Natural killer cell (primary cell): ENCODE data around the gene TNFRSF21. TPM values are rescaled to one million over a fixed set of nuclear protein-coding genes. Genes with fewer than 3 reads are reported as not detected.

Experiments
- ATAC-seq, 3 donors: fragments of 150-1000 bp in 2 of 3; fragments of 200-7000 bp in 1 of 3; cut with Tn5 transposase; 1 replicate in 1 of 3; 2 replicates in 2 of 3; pipeline ENCODE4 v1.10.0; 2021; ENCODE audit warnings: mild to moderate bottlenecking in 2 of 3, moderate library complexity in 2 of 3
- DNase-seq, 2 donors: peaks; one replicate each; pipeline versions ENCODE4 v3.0.0 to v3.0.0-alpha.2; 2013 to 2021; ENCODE audit warnings: mixed read lengths in 1 of 2
- H3K27ac ChIP-seq: one replicate; pipeline ENCODE4 v1.5.1; 2013; ENCODE audit warnings: mild to moderate bottlenecking, low read length
- H3K27me3 ChIP-seq: one replicate; pipeline ENCODE4 v1.6.1; 2013; ENCODE audit warnings: low read length; ENCODE audit not compliant: control insufficient read depth, insufficient read depth
- H3K36me3 ChIP-seq: one replicate; pipeline ENCODE4 v1.6.1; 2013; ENCODE audit warnings: low read length; ENCODE audit not compliant: control insufficient read depth, insufficient read depth
- H3K4me1 ChIP-seq: one replicate; pipeline ENCODE4 v1.6.1; 2013; ENCODE audit warnings: low read length; ENCODE audit not compliant: control insufficient read depth, insufficient read depth
- H3K4me3 ChIP-seq: one replicate; pipeline ENCODE4 v1.5.1; 2013; ENCODE audit warnings: low read length
- H3K9me3 ChIP-seq: one replicate; pipeline ENCODE4 v1.6.1; 2013; ENCODE audit warnings: low read length; ENCODE audit not compliant: control insufficient read depth, insufficient read depth
- H3K27ac Mint-ChIP-seq, 2 donors: one replicate each; pipeline ENCODE4 v1.8.0; 2022; ENCODE audit warnings: mild to moderate bottlenecking in 2 of 2, mixed read lengths in 2 of 2, moderate library complexity in 1 of 2
- H3K27me3 Mint-ChIP-seq, 2 donors: one replicate each; pipeline ENCODE4 v1.8.0; 2022; ENCODE audit warnings: low read depth in 2 of 2, mixed read lengths in 2 of 2
- H3K36me3 Mint-ChIP-seq: one replicate; pipeline ENCODE4 v1.8.0; 2022; ENCODE audit warnings: mixed read lengths
- H3K4me1 Mint-ChIP-seq, 2 donors: one replicate each; pipeline ENCODE4 v1.8.0; 2022; ENCODE audit warnings: mixed read lengths in 2 of 2
- H3K4me3 Mint-ChIP-seq: one replicate; pipeline ENCODE4 v1.8.0; 2022; ENCODE audit warnings: mild to moderate bottlenecking, moderate library complexity, mixed read lengths
- H3K9me3 Mint-ChIP-seq, 2 donors: one replicate each; pipeline ENCODE4 v1.8.0; 2022; ENCODE audit warnings: mixed read lengths in 2 of 2
- CTCF ChIP-seq: fragments of 200-600 bp; IDR thresholded peaks from one replicate; pipeline ENCODE4 v1.8.0; 2022; ENCODE audit warnings: antibody characterized with exemption
- WGBS: methylation state at CpG from one replicate; pipeline ENCODE4 v1.1.7; 2013; ENCODE audit warnings: missing lambda C conversion rate; ENCODE audit not compliant: insufficient coverage; 5-methylcytosine and 5-hydroxymethylcytosine counted together
- intact Hi-C: fragments of 100-400 bp; cut with micrococcal nuclease; formaldehyde crosslinking; loops from one replicate; pipeline ENCODE4 v1.14.2; 2022
- total RNA-seq, 4 donors: library from RNA; stranded (reverse); fragments of 120-200 nt in 1 of 4; gene quantifications; one replicate each; pipeline versions ENCODE4 v1.2.3 to v1.2.4, GENCODE V29; 2013 to 2022

TNFRSF21 gene
- total RNA-seq, 3 donors from 2014 or later (not counting 1 experiment from before 2014, with no cell fraction given), result 0.58 to 0.92 TPM; not detected in 1

- Histone ChIP-seq H3K4me3 (no peak overlapping the region), H3K36me3 (no peaks in the 10 kb centered on the region), H3K4me1 (no peaks in the 10 kb centered on the region), H3K27ac (no peak overlapping the region), H3K9me3 (no peaks in the 10 kb centered on the region), H3K27me3 (no peaks in the 10 kb centered on the region)
- Mint-ChIP-seq H3K4me1 (no peaks in the 10 kb centered on the region), H3K9me3 (peaks cover 0 to 2% of the 10 kb centered on the region in 2 donors), H3K27ac (no peak overlapping the region), H3K4me3 (no peak overlapping the region), H3K27me3 (peaks cover 0 to 3% of the 10 kb centered on the region in 2 donors), H3K36me3 (no peaks in the 10 kb centered on the region)
- DNase-seq (no peak), ATAC-seq (no peak)
- 63% methylated on average over 1 of the region's 1 CpG for WGBS
- intact Hi-C loops, result no loop called here
- TF ChIP-seq CTCF, result no peak
These were observed 34.3 kb upstream of the TNFRSF21 start for GRCh38 chr6:47344022-47344421.

GRCh38 chr6:47343600-47343999 lies 33.9 kb upstream of the TNFRSF21 start:
- peaks cover 0 to 3% of the 10 kb centered on the region in 2 donors for H3K27me3 Mint-ChIP-seq
- no peak overlapping the region for H3K27ac Mint-ChIP-seq
- no peak for DNase-seq
- no peak for TF ChIP-seq CTCF
- Histone ChIP-seq H3K4me3 (no peak overlapping the region), H3K9me3 (no peaks in the 10 kb centered on the region), H3K4me1 (no peaks in the 10 kb centered on the region), H3K27ac (no peak overlapping the region), H3K36me3 (no peaks in the 10 kb centered on the region), H3K27me3 (no peaks in the 10 kb centered on the region)
- H3K36me3 Mint-ChIP-seq, result no peaks in the 10 kb centered on the region
- no peak for ATAC-seq
- H3K4me3 Mint-ChIP-seq, result no peak overlapping the region
- intact Hi-C loops, result no loop called here
- 43% methylated on average over 3 of the region's 4 CpGs for WGBS
- no peaks in the 10 kb centered on the region for H3K4me1 Mint-ChIP-seq
- H3K9me3 Mint-ChIP-seq, result peaks cover 0 to 2% of the 10 kb centered on the region in 2 donors

- H3K36me3 ChIP-seq, result no peaks in the 10 kb centered on the region
- H3K9me3 Mint-ChIP-seq, result peaks cover 0 to 2% of the 10 kb centered on the region in 2 donors
- H3K27me3 Mint-ChIP-seq, result peaks cover 0 to 3% of the 10 kb centered on the region in 2 donors
- H3K4me3 ChIP-seq, result no peak overlapping the region
- TF ChIP-seq CTCF, result no peak
- 89% methylated on average over 8 of the region's 8 CpGs for WGBS
- H3K27ac ChIP-seq, result no peak overlapping the region
- intact Hi-C loops, result no loop called here
- ATAC-seq (no peak), DNase-seq (no peak)
- no peak overlapping the region for H3K4me3 Mint-ChIP-seq
- no peaks in the 10 kb centered on the region for H3K27me3 ChIP-seq
- H3K36me3 Mint-ChIP-seq, result no peaks in the 10 kb centered on the region
- no peaks in the 10 kb centered on the region for H3K4me1 Mint-ChIP-seq
- no peaks in the 10 kb centered on the region for H3K4me1 ChIP-seq
- no peak overlapping the region for H3K27ac Mint-ChIP-seq
- no peaks in the 10 kb centered on the region for H3K9me3 ChIP-seq
These were observed 33.1 kb upstream of the TNFRSF21 start for GRCh38 chr6:47342824-47343223.

GRCh38 chr6:47337519-47337918 lies 27.8 kb upstream of the TNFRSF21 start:
- no peak for TF ChIP-seq CTCF
- H3K36me3 Mint-ChIP-seq, result no peaks in the 10 kb centered on the region
- no peaks in the 10 kb centered on the region for H3K4me1 Mint-ChIP-seq
- ATAC-seq (no peak), DNase-seq (no peak)
- Histone ChIP-seq H3K9me3 (no peaks in the 10 kb centered on the region), H3K27me3 (no peaks in the 10 kb centered on the region), H3K4me1 (no peaks in the 10 kb centered on the region), H3K4me3 (no peak overlapping the region), H3K27ac (no peak overlapping the region), H3K36me3 (no peaks in the 10 kb centered on the region)
- WGBS, result 83% methylated on average over 1 of the region's 2 CpGs
- H3K27me3 Mint-ChIP-seq, result no peaks in the 10 kb centered on the region
- no peak overlapping the region for H3K27ac Mint-ChIP-seq
- H3K9me3 Mint-ChIP-seq, result no peaks in the 10 kb centered on the region
- intact Hi-C loops, result no loop called here
- no peak overlapping the region for H3K4me3 Mint-ChIP-seq
